H1 (cell line): ENCODE results near the gene AKAP8. TPM values are rescaled to one million over a fixed set of nuclear protein-coding genes. Genes with fewer than 3 reads are reported as not detected.

Experiments
- BRCA1 ChIP-seq: IDR thresholded peaks from 2 replicates; pipeline ENCODE4 v1.6.1; 2012; ENCODE audit warnings: low read depth, low read length, improper control_type of control experiment
- CTCF ChIP-seq, 3 experiments: IDR thresholded peaks; 1 replicate in 2 of 3; 2 replicates in 1 of 3; pipeline versions ENCODE4 v1.5.1 to v1.6.1; 2011; ENCODE audit warnings: low read length in 3 of 3, mild to moderate bottlenecking in 3 of 3, inconsistent platforms in 2 of 3, low read depth in 1 of 3, moderate library complexity in 1 of 3; ENCODE audit not compliant: insufficient read depth in 1 of 3; ENCODE audit errors: control extremely low read depth in 1 of 3
- E2F6 ChIP-seq: IDR thresholded peaks from 2 replicates; pipeline ENCODE4 v1.6.1; 2012; ENCODE audit warnings: inconsistent platforms
- polyA plus RNA-seq, 7 experiments: library from polyadenylated mRNA; depleted of rRNA in 3 of 7; stranded (reverse) in 5 of 7; unstranded in 2 of 7; fragments of >200 nt in 5 of 7; fragments of 200-250 nt in 2 of 7; gene quantifications; 1 replicate in 5 of 7; 2 replicates in 1 of 7; 4 replicates in 1 of 7; pipeline versions ENCODE4 v1.2.1 to v1.2.3, GENCODE V29; 2011 to 2013; ENCODE audit warnings: missing spikeins in 2 of 7, mixed read lengths in 2 of 7
- total RNA-seq: library from RNA; stranded (reverse); fragmentation: NEBNext Ultra II Directional; extraction: Animal tissue kit (Norgen Biotek cat#: 25700); gene quantifications from 2 replicates; pipeline ENCODE4 v1.2.1, GENCODE V29; 2021

The AKAP8 gene
- total and polyA plus RNA-seq, 2 of the 8 experiments (the other 6 are each of a cell fraction or from before 2014, with no cell fraction given), result 17.0 to 41.0 TPM

GRCh38 chr19:15374796-15375440 lies 4.7 kb downstream of the AKAP8 start (continued):
- TF ChIP-seq CTCF (IDR thresholded peaks at IDR 0.05; ENCODE audit: control extremely low read depth in 1 of 3, insufficient read depth in 1 of 3, low read depth in 1 of 3, low read length in 3 of 3), result no peak
- TF ChIP-seq BRCA1, result no peak
- no peak for TF ChIP-seq E2F6
